GM19468 (cell line): ENCODE measurements around the gene CR1.
"Not testable (repeated sequence)": the region's sequence is repeated elsewhere in the genome, so short reads cannot be mapped to it uniquely, and the experiment has no call there.

Experiments
- ATAC-seq: cut with Tn5 transposase; IDR thresholded peaks from one replicate; pipeline ENCODE4 v1.9.1; 2021; ENCODE audit warnings: mild to moderate bottlenecking, moderate library complexity, moderate number of reproducible peaks; ENCODE audit not compliant: unreplicated experiment; ENCODE audit errors: extremely low read depth

The CR1 gene

GRCh38 chr1:207635569-207636186 lies 139.7 kb downstream of the CR1 start:
- not testable (repeated sequence) for ATAC-seq

GRCh38 chr1:207638487-207639145 lies 142.7 kb downstream of the CR1 start:
- not testable (repeated sequence) for ATAC-seq

GRCh38 chr1:207639362-207639761 lies 143.4 kb downstream of the CR1 start:
- ATAC-seq = not testable (repeated sequence)

GRCh38 chr1:207644166-207644851 lies 148.4 kb downstream of the CR1 start:
- no peak for ATAC-seq

GRCh38 chr1:207644852-207645634 lies 149.1 kb downstream of the CR1 start, which contains the start of gene CR1L:
CR1L (plus strand) TSS chr1:207645133; CDS start chr1:207645234, 101 bp downstream.
- ATAC-seq = peak; percentile 86

GRCh38 chr1:207645635-207646081 lies 149.7 kb downstream of the CR1 start:
- ATAC-seq = no peak

GRCh38 chr1:207646171-207646570 lies 150.2 kb downstream of the CR1 start:
- no peak for ATAC-seq

- ATAC-seq = no peak
These were observed 151.1 kb downstream of the CR1 start for GRCh38 chr1:207646944-207647579.

- ATAC-seq = no peak
These were observed 151.8 kb downstream of the CR1 start for GRCh38 chr1:207647671-207648333.

GRCh38 chr1:207648334-207649209 lies 152.6 kb downstream of the CR1 start:
- ATAC-seq = no peak

- ATAC-seq = no peak
These were observed 153.3 kb downstream of the CR1 start for GRCh38 chr1:207649210-207649753.

GRCh38 chr1:207649865-207650580 lies 154.1 kb downstream of the CR1 start:
- ATAC-seq = no peak

- ATAC-seq = no peak
These were observed 155.6 kb downstream of the CR1 start for GRCh38 chr1:207651583-207651982.

GRCh38 chr1:207654320-207654719 lies 158.4 kb downstream of the CR1 start:
- no peak for ATAC-seq

GRCh38 chr1:207658408-207658807 lies 162.5 kb downstream of the CR1 start:
- ATAC-seq = no peak

GRCh38 chr1:207658904-207659485 lies 163.0 kb downstream of the CR1 start:
- no peak for ATAC-seq

GRCh38 chr1:207659545-207660153 lies 163.7 kb downstream of the CR1 start:
- ATAC-seq = no peak
